HG02852 (cell line): ENCODE data around the gene CSNK1D.
A peak's percentile ranks its signal among the peaks of the same experiment; 100 is the strongest.

Experiments
- ATAC-seq: cut with Tn5 transposase; IDR thresholded peaks from one replicate; pipeline ENCODE4 v1.9.1; 2021; ENCODE audit warnings: mild to moderate bottlenecking, moderate library complexity; ENCODE audit not compliant: unreplicated experiment

CSNK1D gene

GRCh38 chr17:82273327-82274133, at the start of gene CSNK1D:
CSNK1D (minus strand) TSS chr17:82273700; CDS start chr17:82273381, 319 bp downstream.
- ATAC-seq, result peak; percentile 78

GRCh38 chr17:82322526-82323453, 49.3 kb upstream of the CSNK1D start:
- no peak for ATAC-seq

- no peak for ATAC-seq
Measured at GRCh38 chr17:82321947-82322466, 48.5 kb upstream of the CSNK1D start.

- ATAC-seq, result no peak
Measured at GRCh38 chr17:82320956-82321927, 47.7 kb upstream of the CSNK1D start.

GRCh38 chr17:82320140-82320840, 46.8 kb upstream of the CSNK1D start:
- ATAC-seq, result no peak

DNA sequence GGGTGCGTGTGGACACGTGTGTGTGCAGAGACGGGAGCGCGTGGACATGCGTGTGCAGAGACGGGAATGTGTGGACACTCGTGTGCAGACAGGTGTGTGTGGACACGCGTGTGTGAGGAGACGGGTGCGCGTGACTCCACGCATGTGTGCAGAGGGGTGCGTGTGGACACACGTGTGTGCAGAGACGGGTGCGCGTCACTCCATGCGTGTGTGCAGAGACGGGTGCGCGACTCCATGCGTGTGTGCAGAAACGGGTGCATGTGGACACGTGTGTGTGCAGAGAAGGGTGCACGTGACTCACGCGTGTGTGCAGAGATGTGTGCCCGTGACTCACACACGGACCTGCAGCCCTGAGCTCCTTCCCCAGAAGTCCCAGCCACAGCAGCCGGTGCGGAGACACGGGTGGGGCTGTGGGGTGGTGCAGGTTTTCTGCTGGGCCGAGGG, 46.1 kb upstream of the CSNK1D start:
- ATAC-seq, result no peak

DNA sequence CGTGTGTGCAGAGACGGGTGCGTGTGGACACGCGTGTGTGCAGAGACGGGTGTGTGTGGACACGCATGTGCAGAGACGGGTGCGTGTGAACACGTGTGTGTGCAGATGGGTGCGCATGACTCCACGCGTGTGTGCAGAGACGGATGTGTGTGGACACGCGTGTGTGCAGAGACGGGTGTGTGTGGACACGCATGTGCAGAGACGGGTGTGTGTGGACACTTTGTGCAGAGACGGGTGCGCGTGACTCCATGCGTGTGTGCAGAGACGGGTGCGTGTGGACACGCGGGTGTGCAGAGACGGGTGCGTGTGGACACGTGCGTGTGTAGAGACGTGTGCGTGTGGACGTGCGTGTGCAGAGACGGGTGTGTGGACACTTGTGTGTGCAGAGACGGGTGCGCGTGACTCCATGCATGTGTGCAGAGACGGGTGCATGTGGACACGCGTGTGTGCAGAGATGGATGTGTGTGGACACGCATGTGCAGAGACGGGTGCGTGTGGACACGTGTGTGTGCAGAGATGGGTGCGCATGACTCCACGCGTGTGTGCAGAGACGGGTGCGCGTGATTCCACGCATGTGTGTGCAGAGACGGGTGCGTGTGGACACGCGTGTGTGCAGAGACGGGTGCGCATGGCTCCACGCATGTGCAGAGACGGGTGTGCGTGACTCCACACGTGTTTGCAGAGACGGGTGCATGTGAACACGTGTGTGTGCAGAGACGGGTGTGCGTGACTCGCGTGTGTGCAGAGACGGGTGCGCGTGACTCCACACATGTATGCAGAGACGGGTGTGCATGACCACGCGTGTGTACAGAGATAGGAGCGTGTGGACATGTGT, 45.5 kb upstream of the CSNK1D start:
- no peak for ATAC-seq

GRCh38 chr17:82318169-82318498, 44.6 kb upstream of the CSNK1D start:
- no peak for ATAC-seq

DNA sequence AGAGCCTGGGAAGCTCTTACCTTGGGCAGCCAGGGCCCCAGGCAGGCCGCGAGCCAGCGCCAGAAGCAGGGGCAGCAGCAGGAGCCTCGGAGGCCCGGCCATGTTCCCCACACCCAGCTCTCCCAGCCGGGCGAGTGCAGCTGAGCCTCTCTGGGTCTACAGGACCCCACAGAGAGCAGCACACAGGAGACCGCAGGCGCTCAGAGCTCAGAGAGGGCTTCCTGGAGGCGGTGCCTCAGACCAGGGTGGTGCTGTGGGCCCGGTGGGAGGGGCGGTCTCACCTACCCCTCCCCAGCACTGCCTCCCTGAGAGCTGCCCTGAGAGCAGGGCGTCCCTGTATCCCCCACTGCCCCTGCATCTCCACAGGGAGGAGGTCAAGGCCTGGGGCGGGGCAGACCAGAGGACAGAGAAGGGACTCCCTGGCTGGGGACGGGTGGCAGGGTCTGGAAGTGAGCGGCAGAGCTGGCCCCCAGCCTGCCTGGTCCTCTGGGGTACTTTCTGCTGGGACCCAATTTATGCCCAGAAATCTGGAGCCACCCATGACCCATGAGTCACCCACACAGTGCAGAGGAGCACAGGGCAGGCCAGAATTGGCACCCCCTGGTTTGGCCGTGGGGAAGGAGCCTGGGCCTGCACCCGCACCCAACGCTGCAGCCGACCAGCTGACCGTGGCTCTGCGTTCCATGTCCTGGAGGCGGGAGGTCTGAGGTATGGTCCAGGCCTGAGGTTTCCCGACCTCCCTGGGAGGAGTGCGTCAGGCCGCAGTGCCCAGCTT, 44.1 kb upstream of the CSNK1D start, which contains the start of gene CD7:
Gene CD7, minus strand, starts transcription at position 215 of the 775 bp plus-strand sequence. Its CDS starts 113 bp downstream, at position 102.
- ATAC-seq, result no peak

DNA sequence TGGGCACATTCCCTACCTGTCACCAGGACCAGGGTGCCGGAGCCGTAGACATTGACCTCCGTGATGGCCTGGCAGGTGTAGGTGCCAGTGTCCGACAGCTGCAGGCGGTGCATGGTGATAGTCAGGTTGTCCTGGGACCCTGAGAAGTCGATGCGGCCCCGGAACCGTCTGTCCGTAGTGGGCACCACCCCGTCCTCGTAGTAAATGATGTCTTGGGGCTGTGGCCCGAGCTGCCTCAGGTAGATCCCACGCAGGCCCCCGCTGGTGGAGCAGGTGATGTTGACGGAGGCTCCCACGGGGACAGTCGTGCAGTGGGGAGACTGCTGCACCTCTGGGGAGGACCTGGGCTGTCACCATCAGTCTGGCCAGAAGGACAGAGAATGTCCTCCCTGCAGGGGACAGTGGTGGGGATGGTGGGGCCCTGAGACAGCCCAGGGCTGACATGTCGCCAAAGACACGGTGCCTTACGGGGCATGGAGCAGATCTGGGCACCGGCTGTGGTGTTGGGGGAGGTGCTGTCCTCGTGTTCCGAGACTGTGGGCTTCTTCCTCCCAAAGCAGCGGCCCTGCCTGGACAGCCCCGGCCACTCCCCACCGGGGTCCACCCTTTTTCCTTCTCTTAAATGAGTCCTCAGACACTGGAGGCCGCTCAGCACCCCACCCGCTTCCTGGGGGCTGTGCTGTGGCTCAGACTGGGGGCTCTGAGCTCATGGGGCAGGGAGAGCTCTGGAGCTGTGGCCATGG, 43.3 kb upstream of the CSNK1D start:
- ATAC-seq, result no peak

- ATAC-seq, result no peak
Measured at GRCh38 chr17:82315703-82316358, 42.3 kb upstream of the CSNK1D start.

DNA sequence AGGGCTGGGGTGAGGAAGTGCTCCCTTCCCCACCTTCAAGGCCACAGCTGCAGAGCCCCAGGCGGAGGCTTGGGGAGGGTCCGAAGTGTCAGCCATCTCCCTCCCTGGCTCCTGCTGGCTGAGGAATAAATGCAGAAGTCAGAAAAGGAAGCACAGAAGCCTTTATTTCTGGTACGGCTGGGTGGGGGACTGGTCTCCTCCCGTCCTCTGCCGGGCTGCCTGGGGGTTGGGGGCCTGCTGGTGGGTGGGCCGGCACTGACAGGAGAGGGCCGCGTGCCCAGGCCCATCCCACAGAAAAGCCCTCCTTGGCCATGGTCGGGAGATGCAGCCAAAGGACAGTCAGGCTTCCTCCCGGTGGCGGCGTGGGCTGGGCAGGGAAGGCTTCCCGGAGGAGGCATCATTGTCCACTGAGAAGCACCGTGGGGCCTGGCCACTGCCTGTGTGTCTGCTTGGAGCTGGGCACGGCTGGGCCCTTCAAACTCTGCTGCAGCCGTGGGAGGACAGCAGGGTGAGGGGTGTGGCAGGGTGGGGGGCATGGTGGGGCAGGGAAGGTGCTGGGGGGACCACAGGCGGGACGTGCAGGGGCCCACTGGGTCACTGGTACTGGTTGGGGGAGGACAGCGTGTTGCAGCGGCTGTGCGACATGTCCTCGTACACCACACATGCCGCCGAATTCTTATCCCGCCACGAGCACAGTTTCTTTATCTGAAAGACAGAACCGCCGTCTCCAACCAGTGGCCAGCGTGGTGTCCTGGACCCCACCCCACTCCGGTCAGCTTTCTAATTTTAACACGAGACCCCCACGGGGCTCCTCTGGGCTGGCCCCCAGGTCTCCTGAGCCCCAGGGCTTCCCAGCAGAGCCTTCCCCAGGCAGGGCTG, 41.5 kb upstream of the CSNK1D start:
- ATAC-seq, result no peak

DNA sequence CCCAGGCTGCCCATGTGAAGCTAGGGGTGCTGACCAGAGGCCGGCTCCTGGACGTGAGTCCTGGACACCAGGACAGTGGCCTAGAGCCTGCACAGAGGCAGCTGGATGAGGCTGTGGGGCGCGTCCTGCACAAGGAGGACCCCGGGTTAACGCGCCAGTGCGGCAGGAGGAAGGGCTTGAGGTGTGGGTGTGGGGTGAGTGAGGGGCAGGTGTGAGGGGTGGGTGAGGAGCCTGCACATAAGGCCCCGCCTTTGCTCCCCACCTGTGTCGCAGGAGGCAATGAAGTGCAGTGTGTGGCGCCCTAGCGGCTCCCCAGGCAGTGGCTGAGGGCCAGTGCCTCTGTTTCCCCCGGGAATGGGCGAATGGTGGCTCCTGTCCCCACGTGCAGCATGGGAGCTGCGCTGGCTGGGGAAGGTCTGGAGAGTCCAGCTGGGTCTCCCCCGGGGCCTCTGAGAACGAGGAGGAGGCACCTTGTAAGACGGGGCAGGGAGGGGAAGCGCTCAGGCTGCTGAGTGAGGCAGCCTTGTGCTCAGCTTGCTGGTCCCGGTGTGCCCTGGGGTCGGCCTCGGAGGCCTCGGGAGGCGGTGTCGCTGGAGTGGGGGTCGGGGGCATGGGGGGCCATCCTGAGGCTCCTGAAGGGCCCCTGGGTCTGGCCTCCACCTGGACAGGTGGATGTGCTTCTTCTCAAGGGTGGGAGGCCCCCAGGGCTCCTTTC, 40.7 kb upstream of the CSNK1D start:
- ATAC-seq, result no peak

- ATAC-seq, result no peak
Measured at GRCh38 chr17:82313195-82314011, 39.9 kb upstream of the CSNK1D start.
